NK-92 treated with Interleukin-12 subunit alpha and Interleukin-12 subunit beta, amount 100 ng/mL, for 24 hours (cell line): ENCODE data around the gene NSMCE3.
A peak's percentile ranks its signal among the peaks of the same experiment; 100 is the strongest.

Experiments used
- DNase-seq: peaks from one replicate; lab custom pipeline; 2025; lab: John Stamatoyannopoulos, UW

Gene NSMCE3

GRCh38 chr15:29269485-29270168, at the start of gene NSMCE3:
Gene NSMCE3 (minus strand): TSS chr15:29269822. CDS start chr15:29269705, 117 bp downstream.
- peak; percentile 90 for DNase-seq

- no peak for DNase-seq
Observed at GRCh38 chr15:29316422-29316821, 46.8 kb upstream of the NSMCE3 start.

- no peak for DNase-seq
Observed at GRCh38 chr15:29312387-29312786, 42.8 kb upstream of the NSMCE3 start.

- no peak for DNase-seq
Observed at GRCh38 chr15:29311696-29312095, 42.1 kb upstream of the NSMCE3 start.

- no peak for DNase-seq
Observed at GRCh38 chr15:29309139-29309538, 39.5 kb upstream of the NSMCE3 start.

GRCh38 chr15:29308299-29308698, 38.7 kb upstream of the NSMCE3 start:
- DNase-seq, result no peak

GRCh38 chr15:29305556-29305955, 35.9 kb upstream of the NSMCE3 start:
- DNase-seq, result no peak

- DNase-seq, result no peak
Observed at GRCh38 chr15:29302871-29303270, 33.2 kb upstream of the NSMCE3 start.

- DNase-seq, result no peak
Observed at GRCh38 chr15:29299784-29300183, 30.2 kb upstream of the NSMCE3 start.

GRCh38 chr15:29299331-29299730, 29.7 kb upstream of the NSMCE3 start:
- DNase-seq, result no peak

- no peak for DNase-seq
Observed at GRCh38 chr15:29294732-29295325, 25.2 kb upstream of the NSMCE3 start.

GRCh38 chr15:29291067-29291845, 21.6 kb upstream of the NSMCE3 start:
- DNase-seq, result no peak

- no peak for DNase-seq
Observed at GRCh38 chr15:29289173-29289572, 19.6 kb upstream of the NSMCE3 start.

GRCh38 chr15:29285386-29285785, 15.8 kb upstream of the NSMCE3 start:
- no peak for DNase-seq

GRCh38 chr15:29283381-29283780, 13.8 kb upstream of the NSMCE3 start:
- DNase-seq, result no peak

- no peak for DNase-seq
Observed at GRCh38 chr15:29280514-29280913, 10.9 kb upstream of the NSMCE3 start.

- DNase-seq, result no peak
Observed at GRCh38 chr15:29278436-29279105, 8.9 kb upstream of the NSMCE3 start.

- no peak for DNase-seq
Observed at GRCh38 chr15:29276366-29276765, 6.7 kb upstream of the NSMCE3 start.

GRCh38 chr15:29275855-29276254, 6.2 kb upstream of the NSMCE3 start:
- no peak for DNase-seq

GRCh38 chr15:29274946-29275345, 5.3 kb upstream of the NSMCE3 start:
- no peak for DNase-seq

GRCh38 chr15:29272219-29272618, 2.6 kb upstream of the NSMCE3 start:
- DNase-seq, result no peak

- DNase-seq, result no peak
Observed at GRCh38 chr15:29270976-29271375, 1.4 kb upstream of the NSMCE3 start.
